ENCODE data around the gene CPS1. TPM values are rescaled to one million over a fixed set of nuclear protein-coding genes. Genes with fewer than 3 reads are reported as not detected.

CPS1 gene
- total RNA-seq, 1 experiment from 2014 or later, result 14.2 TPM

DNA sequence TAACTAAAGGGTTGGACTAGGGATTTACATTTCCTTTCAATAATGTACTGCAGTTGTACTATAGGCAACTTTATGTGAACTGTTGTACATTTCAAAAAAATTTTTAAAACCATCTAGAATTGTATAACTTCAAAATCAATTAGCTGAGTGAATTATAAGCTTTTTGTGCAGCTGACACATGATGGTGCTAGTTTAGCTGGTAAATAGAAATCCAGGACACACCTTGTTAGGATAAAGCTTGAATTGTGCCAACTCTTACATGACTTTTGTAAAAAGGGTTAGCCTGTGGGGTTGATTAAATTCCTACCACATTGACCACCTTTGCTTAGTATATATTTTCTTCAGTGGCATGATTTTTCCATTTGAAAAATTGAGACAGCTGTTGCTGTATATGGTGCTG is 104.4 kb downstream of the CPS1 start:
- H3K23me2 ChIP-seq (ENCODE audit: insufficient read length, low read depth, low read length, poor library complexity, severe bottlenecking), result no peaks in the 10 kb centered on the region
- no peak overlapping the region for H4K5ac ChIP-seq (ENCODE audit: insufficient read length, low read depth, low read length)
- no peak overlapping the region for H2BK20ac ChIP-seq (ENCODE audit: low read depth, low read length, poor library complexity, severe bottlenecking)
- no peak overlapping the region for H2AK5ac ChIP-seq (ENCODE audit: insufficient read length, low read length)
- DNase-seq, result no peak
- no peak overlapping the region for H3K14ac ChIP-seq (ENCODE audit: insufficient read depth, low read length)
- H3K56ac ChIP-seq (ENCODE audit: insufficient read length, low read depth, low read length), result no peak overlapping the region
- H3K79me2 ChIP-seq (ENCODE audit: insufficient read depth, low read length), result no peaks in the 10 kb centered on the region
- Mint-ChIP-seq H3K36me3 (ENCODE audit: insufficient read depth in 1 of 3, low read depth in 3 of 3) (peaks cover 1 to 15% (median 3%) of the 10 kb centered on the region in 3 experiments; a peak in 5 of 7 replicates), H3K4me3 (no peak overlapping the region), H3K4me1 (no peaks in the 10 kb centered on the region), H3K9me3 (peaks cover 0 to 2% of the 10 kb centered on the region in 2 experiments; a peak in 3 of 5 replicates), H3K27me3 (ENCODE audit: low read depth) (no peaks in the 10 kb centered on the region), H3K27ac (no peak overlapping the region)
- H3K9ac ChIP-seq (ENCODE audit: extremely low read depth, insufficient read length, low read length), result no peak overlapping the region
- H3K9me3 ChIP-seq (ENCODE audit: control insufficient read depth, low read depth, low read length), result no peaks in the 10 kb centered on the region
- H2AFZ ChIP-seq (ENCODE audit: low read length), result no peak overlapping the region
- H3K23ac ChIP-seq (ENCODE audit: insufficient read length, low read depth, low read length), result no peak overlapping the region
- H2BK120ac ChIP-seq (ENCODE audit: low read depth, low read length, poor library complexity, severe bottlenecking), result no peak overlapping the region
- H2BK5ac ChIP-seq (ENCODE audit: insufficient read length, low read length), result no peak overlapping the region
- H3T11ph ChIP-seq (ENCODE audit: low read length), result no peak overlapping the region
- H2BK15ac ChIP-seq (ENCODE audit: low read depth, low read length), result no peak overlapping the region
- H4K91ac ChIP-seq (ENCODE audit: insufficient read length, low read depth, low read length), result no peak overlapping the region
- TF ChIP-seq, protein P1, sequence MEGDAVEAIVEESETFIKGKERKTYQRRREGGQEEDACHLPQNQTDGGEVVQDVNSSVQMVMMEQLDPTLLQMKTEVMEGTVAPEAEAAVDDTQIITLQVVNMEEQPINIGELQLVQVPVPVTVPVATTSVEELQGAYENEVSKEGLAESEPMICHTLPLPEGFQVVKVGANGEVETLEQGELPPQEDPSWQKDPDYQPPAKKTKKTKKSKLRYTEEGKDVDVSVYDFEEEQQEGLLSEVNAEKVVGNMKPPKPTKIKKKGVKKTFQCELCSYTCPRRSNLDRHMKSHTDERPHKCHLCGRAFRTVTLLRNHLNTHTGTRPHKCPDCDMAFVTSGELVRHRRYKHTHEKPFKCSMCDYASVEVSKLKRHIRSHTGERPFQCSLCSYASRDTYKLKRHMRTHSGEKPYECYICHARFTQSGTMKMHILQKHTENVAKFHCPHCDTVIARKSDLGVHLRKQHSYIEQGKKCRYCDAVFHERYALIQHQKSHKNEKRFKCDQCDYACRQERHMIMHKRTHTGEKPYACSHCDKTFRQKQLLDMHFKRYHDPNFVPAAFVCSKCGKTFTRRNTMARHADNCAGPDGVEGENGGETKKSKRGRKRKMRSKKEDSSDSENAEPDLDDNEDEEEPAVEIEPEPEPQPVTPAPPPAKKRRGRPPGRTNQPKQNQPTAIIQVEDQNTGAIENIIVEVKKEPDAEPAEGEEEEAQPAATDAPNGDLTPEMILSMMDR (conservative IDR thresholded peaks at IDR 0.05), result no peak
- no peaks in the 10 kb centered on the region for H3K4me1 ChIP-seq (ENCODE audit: insufficient read depth, low read length)
- no peaks in the 10 kb centered on the region for H3K27me3 ChIP-seq (ENCODE audit: insufficient read depth, low read length)
- H4K8ac ChIP-seq (replicated peaks; ENCODE audit: insufficient read length, low read depth, low read length), result no peak overlapping the region
- no peaks in the 10 kb centered on the region for H4K20me1 ChIP-seq (ENCODE audit: control insufficient read depth, insufficient read depth, insufficient read length)
- no peak overlapping the region for H3K27ac ChIP-seq (ENCODE audit: insufficient read length, low read depth, low read length)
- no peak overlapping the region for H3K4me2 ChIP-seq (ENCODE audit: insufficient read depth, insufficient read length, low read length)
- no peak overlapping the region for H3K4ac ChIP-seq (ENCODE audit: low read depth, low read length)
- H2BK12ac ChIP-seq (ENCODE audit: insufficient read length, low read depth, low read length), result no peak overlapping the region
- no peak overlapping the region for H3K18ac ChIP-seq (ENCODE audit: insufficient read length, low read depth, low read length)
- no peaks in the 10 kb centered on the region for H3K79me1 ChIP-seq (ENCODE audit: insufficient read depth, low read depth, low read length, poor library complexity, severe bottlenecking)

Data from H9 (cell line).